ENCODE data around the gene SSBP2. TPM values are rescaled to one million over a fixed set of nuclear protein-coding genes. Genes with fewer than 3 reads are reported as not detected.

The SSBP2 gene
- total and polyA plus RNA-seq, 2 donors (not counting 3 experiments of a cell fraction or from before 2014, with no cell fraction given) = 9.6 to 11.5 TPM

DNA sequence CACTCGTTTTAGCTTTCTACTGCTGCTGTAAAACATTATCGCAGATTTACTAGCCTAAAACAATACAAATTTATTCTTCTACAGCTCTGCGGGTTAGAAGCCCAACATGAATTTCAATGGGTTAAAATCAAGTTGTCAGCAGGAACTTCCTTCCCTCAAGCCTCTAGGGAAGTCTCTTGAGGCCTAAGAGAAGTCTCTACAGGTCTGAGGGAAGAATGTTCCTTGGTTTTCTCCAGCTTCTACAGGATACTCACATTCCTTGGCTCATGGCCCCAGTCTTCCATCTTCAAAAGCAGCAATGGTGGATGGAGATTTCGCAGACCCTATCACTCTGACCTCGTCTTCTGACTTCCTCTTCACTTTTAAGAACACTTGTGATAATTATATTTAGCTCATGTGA lies 21.6 kb upstream of the SSBP2 start:
- Histone ChIP-seq H3K4me2 (ENCODE audit: insufficient read depth, low read length) (no peak overlapping the region), H3K27ac (ENCODE audit: insufficient read depth, low read depth, low read length) (no peak overlapping the region), H3K4me1 (ENCODE audit: control insufficient read depth, extremely low read depth, insufficient read depth, low read length) (peaks cover 10% of the 10 kb centered on the region), H2AFZ (ENCODE audit: low read depth, low read length) (no peak overlapping the region), H3K79me2 (ENCODE audit: control insufficient read depth, insufficient read depth, low read length) (no peaks in the 10 kb centered on the region), H3K9ac (replicated peaks; ENCODE audit: extremely low read depth, insufficient read depth, low read length) (no peak overlapping the region), H3K9me1 (replicated peaks; ENCODE audit: control insufficient read depth, extremely low read depth, insufficient read depth, low read length) (no peaks in the 10 kb centered on the region), H3K4me3 (replicated peaks in 1 of 3; ENCODE audit: insufficient read depth in 1 of 3, low read depth in 1 of 3, low read length in 3 of 3) (no peak overlapping the region), H4K20me1 (replicated peaks; ENCODE audit: control insufficient read depth, extremely low read depth, insufficient read depth, low read length) (no peaks in the 10 kb centered on the region), H3K27me3 (ENCODE audit: control insufficient read depth in 2 of 2, insufficient read depth in 2 of 2, low read length in 2 of 2) (no peaks in the 10 kb centered on the region), H3K9me3 (replicated peaks; ENCODE audit: control insufficient read depth, insufficient read depth, low read length) (no peaks in the 10 kb centered on the region), H3K36me3 (ENCODE audit: control insufficient read depth in 2 of 2, extremely low read depth in 1 of 2, insufficient read depth in 2 of 2, low read length in 2 of 2) (no peaks in the 10 kb centered on the region)
- POLR2A ChIA-PET = no interaction called here
- TF ChIP-seq MAX (IDR thresholded peaks at IDR 0.05; ENCODE audit: insufficient read depth, insufficient read length) (no peak), POLR2A (IDR thresholded peaks at IDR 0.05; ENCODE audit: low read depth, low read length) (no peak), FOS (IDR thresholded peaks at IDR 0.05; ENCODE audit: borderline replicate concordance, insufficient read depth, low read length) (no peak), GATA2 (IDR thresholded peaks at IDR 0.05; ENCODE audit: insufficient read depth, insufficient read length, low read depth, low read length) (no peak), JUN (IDR thresholded peaks at IDR 0.05; ENCODE audit: borderline replicate concordance, insufficient read depth, insufficient read length, low read depth) (no peak), POLR2AphosphoS5 (IDR thresholded peaks at IDR 0.05; ENCODE audit: insufficient read depth, low read depth, low read length) (no peak), EZH2 (IDR thresholded peaks at IDR 0.05; ENCODE audit: borderline replicate concordance, low read depth, low read length, severe bottlenecking) (no peak), MYC (IDR thresholded peaks at IDR 0.05; ENCODE audit: low read depth, low read length) (no peak)
- TF ChIP-seq, protein P1, sequence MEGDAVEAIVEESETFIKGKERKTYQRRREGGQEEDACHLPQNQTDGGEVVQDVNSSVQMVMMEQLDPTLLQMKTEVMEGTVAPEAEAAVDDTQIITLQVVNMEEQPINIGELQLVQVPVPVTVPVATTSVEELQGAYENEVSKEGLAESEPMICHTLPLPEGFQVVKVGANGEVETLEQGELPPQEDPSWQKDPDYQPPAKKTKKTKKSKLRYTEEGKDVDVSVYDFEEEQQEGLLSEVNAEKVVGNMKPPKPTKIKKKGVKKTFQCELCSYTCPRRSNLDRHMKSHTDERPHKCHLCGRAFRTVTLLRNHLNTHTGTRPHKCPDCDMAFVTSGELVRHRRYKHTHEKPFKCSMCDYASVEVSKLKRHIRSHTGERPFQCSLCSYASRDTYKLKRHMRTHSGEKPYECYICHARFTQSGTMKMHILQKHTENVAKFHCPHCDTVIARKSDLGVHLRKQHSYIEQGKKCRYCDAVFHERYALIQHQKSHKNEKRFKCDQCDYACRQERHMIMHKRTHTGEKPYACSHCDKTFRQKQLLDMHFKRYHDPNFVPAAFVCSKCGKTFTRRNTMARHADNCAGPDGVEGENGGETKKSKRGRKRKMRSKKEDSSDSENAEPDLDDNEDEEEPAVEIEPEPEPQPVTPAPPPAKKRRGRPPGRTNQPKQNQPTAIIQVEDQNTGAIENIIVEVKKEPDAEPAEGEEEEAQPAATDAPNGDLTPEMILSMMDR (IDR thresholded peaks at IDR 0.05; ENCODE audit: extremely low read depth in 1 of 2, insufficient read depth in 1 of 2, low read depth in 1 of 2, low read length in 2 of 2) = no peak
- BruUV-seq (replicated peaks) = no TSS peak
- dilution Hi-C loops (cut with MboI; ENCODE audit: extremely low pct_ligation_motif_present, low sequenced_read_pairs) (no loop called here), intact Hi-C loops (cut with micrococcal nuclease) (no loop called here)
- CTCF ChIA-PET = interaction anchor here (1.4 to 1.6 kb wide), 2 partner anchors 9 to 66 kb away, joined by 3 read pairs; no protein-coding TSS in a partner anchor
- DNase-seq (ENCODE audit: low read depth, low spot score) (no peak), FAIRE-seq (no peak)
